Right kidney (tissue), 1 donor: ENCODE measurements around the gene SLC66A2.

Source experiments
- DNase-seq: peaks from one replicate; pipeline ENCODE4 v3.0.0-alpha.2; 2016

SLC66A2 gene

GRCh38 chr18:79903071-79903635 lies 48.3 kb downstream of the SLC66A2 start:
- no peak for DNase-seq

- DNase-seq: no peak
These were observed 48.8 kb downstream of the SLC66A2 start for GRCh38 chr18:79902640-79903039.

GRCh38 chr18:79902075-79902474 lies 49.4 kb downstream of the SLC66A2 start:
- no peak for DNase-seq

- no peak for DNase-seq
These were observed 49.8 kb downstream of the SLC66A2 start for GRCh38 chr18:79901665-79902064.

GRCh38 chr18:79900610-79901570 lies 50.6 kb downstream of the SLC66A2 start:
- no peak for DNase-seq

- no peak for DNase-seq
These were observed 51.6 kb downstream of the SLC66A2 start for GRCh38 chr18:79899609-79900445.

- no peak for DNase-seq
These were observed 52.4 kb downstream of the SLC66A2 start for GRCh38 chr18:79898952-79899608.

GRCh38 chr18:79897940-79898625 lies 53.4 kb downstream of the SLC66A2 start:
- no peak for DNase-seq

- no peak for DNase-seq
These were observed 54.7 kb downstream of the SLC66A2 start for GRCh38 chr18:79896738-79897137.

- DNase-seq: no peak
These were observed 60.8 kb downstream of the SLC66A2 start for GRCh38 chr18:79890674-79891073.

GRCh38 chr18:79889569-79889968 lies 61.9 kb downstream of the SLC66A2 start:
- no peak for DNase-seq

- DNase-seq: no peak
These were observed 63.4 kb downstream of the SLC66A2 start for GRCh38 chr18:79888016-79888415.

- no peak for DNase-seq
These were observed 64.1 kb downstream of the SLC66A2 start for GRCh38 chr18:79887181-79888000.

GRCh38 chr18:79884963-79885728 lies 66.3 kb downstream of the SLC66A2 start:
- no peak for DNase-seq

- no peak for DNase-seq
These were observed 67.0 kb downstream of the SLC66A2 start for GRCh38 chr18:79884294-79884962.

- no peak for DNase-seq
These were observed 67.8 kb downstream of the SLC66A2 start for GRCh38 chr18:79883461-79884293.

- no peak for DNase-seq
These were observed 68.8 kb downstream of the SLC66A2 start for GRCh38 chr18:79882522-79883241.

- no peak for DNase-seq
These were observed 69.8 kb downstream of the SLC66A2 start for GRCh38 chr18:79881695-79882094.
